A549 (cell line): ENCODE results near the gene PIGU. TPM values are rescaled to one million over a fixed set of nuclear protein-coding genes. Genes with fewer than 3 reads are reported as not detected.

Experiments
- ATAC-seq, 2 experiments: fragments of 200-7000 bp in 1 of 2; fragments of >200 bp in 1 of 2; cut with Nextera tagmentation in 1 of 2; cut with Tn5 transposase in 1 of 2; 3 replicates each; pipeline versions ENCODE4 v1.8.0 to v1.9.1; 2018 to 2020; ENCODE audit warnings: mild to moderate bottlenecking in 1 of 2, moderate library complexity in 1 of 2
- CTCF ChIA-PET: fragments of 300-600 bp; sonication (Branson Sonifier 250); formaldehyde crosslinking; extraction: SDS; loops from one replicate; lab custom pipeline; 2021; ENCODE audit warnings: antibody characterized with exemption, inconsistent platforms; lab: Yijun Ruan, JAX
- POLR2A ChIA-PET: fragments of 350-600 bp; formaldehyde crosslinking; extraction: SDS; loops from one replicate; lab custom pipeline; 2021; ENCODE audit warnings: antibody characterized with exemption, inconsistent platforms; lab: Yijun Ruan, JAX
- DNase-seq, 2 experiments: peaks; one replicate each; pipeline versions ENCODE4 v3.0.0 to v3.0.0-alpha.2; 2011 to 2016; ENCODE audit warnings: low read depth in 1 of 2, low spot score in 1 of 2
- FAIRE-seq: peaks from 2 replicates; lab custom pipeline; 2011; peaks lifted over from hg19 to GRCh38; lab: Jason Lieb, UNC
- H3K27ac ChIP-seq, 2 experiments: fragments of >200 bp; sonication (Bioruptor Twin); formaldehyde crosslinking; 3 replicates each; pipeline ENCODE4 v1.5.1; 2016 to 2017
- H3K4me1 ChIP-seq: fragments of >200 bp; sonication (Bioruptor Twin); formaldehyde crosslinking; 3 replicates; pipeline ENCODE4 v1.6.1; 2016
- H3K4me2 ChIP-seq: fragments of >200 bp; sonication (Bioruptor Twin); formaldehyde crosslinking; 3 replicates; pipeline ENCODE4 v1.6.1; 2016
- H3K4me3 ChIP-seq: fragments of >200 bp; sonication (Bioruptor Twin); formaldehyde crosslinking; 3 replicates; pipeline ENCODE4 v1.5.1; 2016
- H3K9me3 ChIP-seq: fragments of >200 bp; sonication (Bioruptor Twin); formaldehyde crosslinking; 3 replicates; pipeline ENCODE4 v1.6.1; 2016
- CBX2 ChIP-seq: fragments of 200-600 bp; sonication (generic); IDR thresholded peaks from 2 replicates; pipeline ENCODE4 v1.6.1; 2016; ENCODE audit warnings: low read depth, mild to moderate bottlenecking, borderline replicate concordance
- CBX8 ChIP-seq: fragments of 200-600 bp; sonication (generic); IDR thresholded peaks from 2 replicates; pipeline ENCODE4 v1.6.1; 2016
- CEBPB ChIP-seq, 2 experiments: fragments of >200 bp in 1 of 2; sonication (Bioruptor Twin) in 1 of 2; formaldehyde crosslinking in 1 of 2; IDR thresholded peaks; 2 replicates each; pipeline ENCODE4 v1.6.1; 2012 to 2016
- EHF ChIP-seq: fragments of 250-450 bp; sonication (Bioruptor Pico); IDR thresholded peaks from 2 replicates; pipeline ENCODE4 v1.5.0; 2020; ENCODE audit warnings: mild to moderate bottlenecking
- ESRRA ChIP-seq: fragments of 150-350 bp; IDR thresholded peaks from 2 replicates; pipeline ENCODE4 v1.6.1; 2014; ENCODE audit warnings: mild to moderate bottlenecking, low read length, borderline replicate concordance
- FOSB ChIP-seq: fragments of 250-450 bp; sonication (Bioruptor Pico); IDR thresholded peaks from 2 replicates; pipeline ENCODE4 v1.5.0; 2020; ENCODE audit warnings: mild to moderate bottlenecking, moderate library complexity
- FOXS1 ChIP-seq: fragments of 250-450 bp; sonication (Bioruptor Pico); IDR thresholded peaks from 2 replicates; pipeline ENCODE4 v1.5.0; 2020; ENCODE audit warnings: mild to moderate bottlenecking, moderate library complexity
- HEYL ChIP-seq: fragments of 250-450 bp; sonication (Bioruptor Pico); IDR thresholded peaks from 2 replicates; pipeline ENCODE4 v1.8.0; 2021; ENCODE audit warnings: mild to moderate bottlenecking, moderate library complexity
- HOXB13 ChIP-seq: fragments of 250-450 bp; sonication (Bioruptor Pico); IDR thresholded peaks from 2 replicates; pipeline ENCODE4 v1.5.0; 2020; ENCODE audit warnings: low read depth, mild to moderate bottlenecking, moderate library complexity
- HOXB5 ChIP-seq: fragments of 250-450 bp; sonication (Bioruptor Pico); IDR thresholded peaks from 2 replicates; pipeline ENCODE4 v1.5.0; 2020; ENCODE audit warnings: mild to moderate bottlenecking, moderate library complexity
- JUN ChIP-seq, 2 experiments: fragments of >200 bp; sonication (Bioruptor Twin); formaldehyde crosslinking; IDR thresholded peaks; 2 replicates in 1 of 2; 3 replicates in 1 of 2; pipeline ENCODE4 v1.6.1; 2016 to 2017
- KDM1A ChIP-seq: fragments of 200-600 bp; sonication (generic); IDR thresholded peaks from 2 replicates; pipeline ENCODE4 v1.6.1; 2016; ENCODE audit warnings: low read depth, mild to moderate bottlenecking
- KDM5A ChIP-seq: fragments of 200-600 bp; sonication (generic); IDR thresholded peaks from 2 replicates; pipeline ENCODE4 v1.6.1; 2016; ENCODE audit warnings: antibody characterized with exemption, mild to moderate bottlenecking
- MAFK ChIP-seq: fragments of 450-650 bp; IDR thresholded peaks from 2 replicates; pipeline ENCODE4 v1.6.1; 2014; ENCODE audit not compliant: partially characterized antibody
- MYC ChIP-seq: IDR thresholded peaks from 2 replicates; pipeline ENCODE4 v1.6.1; 2012; ENCODE audit warnings: mild to moderate bottlenecking, inconsistent platforms, low read length, improper control_type of control experiment, borderline replicate concordance
- NFE2L2 ChIP-seq: fragments of 150-350 bp; conservative IDR thresholded peaks from 2 replicates; pipeline ENCODE4 v1.6.1; 2014; ENCODE audit warnings: low read length
- NPAS2 ChIP-seq: fragments of 250-450 bp; sonication (Bioruptor Pico); IDR thresholded peaks from 2 replicates; pipeline ENCODE4 v1.8.0; 2022; ENCODE audit warnings: mild to moderate bottlenecking, moderate library complexity, borderline replicate concordance
- NR3C1 ChIP-seq: fragments of >200 bp; sonication (Bioruptor Twin); formaldehyde crosslinking; IDR thresholded peaks from 3 replicates; pipeline ENCODE4 v1.6.1; 2017
- RAD21 ChIP-seq, 2 experiments: fragments of >200 bp in 1 of 2; sonication (Bioruptor Twin) in 1 of 2; formaldehyde crosslinking in 1 of 2; IDR thresholded peaks in 1 of 2; conservative IDR thresholded peaks in 1 of 2; 2 replicates in 1 of 2; 3 replicates in 1 of 2; pipeline ENCODE4 v1.6.1; 2012 to 2018; ENCODE audit warnings: inconsistent platforms in 1 of 2
- RARB ChIP-seq: fragments of 250-450 bp; sonication (Bioruptor Pico); IDR thresholded peaks from 2 replicates; pipeline ENCODE4 v1.8.0; 2021; ENCODE audit warnings: mild to moderate bottlenecking, moderate library complexity
- RCOR1 ChIP-seq: fragments of 150-350 bp; IDR thresholded peaks from 2 replicates; pipeline ENCODE4 v1.6.1; 2014; ENCODE audit warnings: antibody characterized with exemption, low read length, low read depth
- RFX5 ChIP-seq: fragments of 450-650 bp; IDR thresholded peaks from 2 replicates; pipeline ENCODE4 v1.7.1; 2014; ENCODE audit warnings: antibody characterized with exemption, mild to moderate bottlenecking, moderate library complexity
- SMC3 ChIP-seq: fragments of >200 bp; sonication (Bioruptor Twin); formaldehyde crosslinking; IDR thresholded peaks from 3 replicates; pipeline ENCODE4 v1.6.1; 2018; ENCODE audit warnings: inconsistent platforms
- SREBF2 ChIP-seq: fragments of 450-650 bp; IDR thresholded peaks from 2 replicates; pipeline ENCODE4 v1.6.1; 2014; ENCODE audit warnings: mild to moderate bottlenecking, moderate library complexity
- TFCP2L1 ChIP-seq: fragments of 250-450 bp; sonication (Bioruptor Pico); IDR thresholded peaks from 2 replicates; pipeline ENCODE4 v1.5.0; 2021; ENCODE audit warnings: mild to moderate bottlenecking
- ZC3H11A ChIP-seq: fragments of 450-650 bp; IDR thresholded peaks from 2 replicates; pipeline ENCODE4 v1.6.1; 2014; ENCODE audit warnings: antibody characterized with exemption, mild to moderate bottlenecking
- ZFP36 ChIP-seq: fragments of 450-650 bp; IDR thresholded peaks from 2 replicates; pipeline ENCODE4 v1.6.1; 2014; ENCODE audit warnings: borderline replicate concordance; ENCODE audit not compliant: partially characterized antibody
- ZNF302 ChIP-seq: fragments of 250-450 bp; sonication (Bioruptor Pico); IDR thresholded peaks from 2 replicates; pipeline ENCODE4 v1.9.0; 2021; ENCODE audit warnings: inconsistent platforms, mild to moderate bottlenecking, moderate library complexity
- ZSCAN20 ChIP-seq: fragments of 250-450 bp; sonication (Bioruptor Pico); IDR thresholded peaks from 2 replicates; pipeline ENCODE4 v1.8.0; 2022; ENCODE audit warnings: mild to moderate bottlenecking, moderate library complexity
- WGBS: methylation state at CpG from one replicate; pipeline ENCODE4 v1.1.6; 2017; ENCODE audit errors: missing lambda C conversion rate; 5-methylcytosine and 5-hydroxymethylcytosine counted together
- polyA plus RNA-seq, 4 experiments: library from polyadenylated mRNA; depleted of rRNA in 3 of 4; stranded (reverse); fragments of >200 nt; fragmentation: RNase III in 1 of 4; extraction: RNeasy Plus Mini Kit Qiagen cat#74134 plus additional on column Dnase treatment in 1 of 4; gene quantifications; 2 replicates in 3 of 4; 3 replicates in 1 of 4; pipeline ENCODE4 v1.2.3, GENCODE V29; 2011 to 2017
- TF ChIP-seq, protein P1 (sequence below): fragments of >200 bp; sonication (Bioruptor Twin); formaldehyde crosslinking; IDR thresholded peaks from 3 replicates; pipeline ENCODE4 v1.6.1; 2016
- TF ChIP-seq, protein P2 (sequence below): fragments of 450-650 bp; IDR thresholded peaks from 2 replicates; pipeline ENCODE4 v1.6.1; 2014; ENCODE audit warnings: antibody characterized with exemption
- TF ChIP-seq, protein P3 (sequence below): fragments of 250-450 bp; sonication (Bioruptor Pico); IDR thresholded peaks from 2 replicates; pipeline ENCODE4 v1.5.0; 2020; ENCODE audit warnings: low read depth, mild to moderate bottlenecking, moderate library complexity

Gene PIGU
- polyA plus RNA-seq, 2 of the 4 experiments (the other 2 are of a cell fraction) = 27.8 to 103 TPM

DNA sequence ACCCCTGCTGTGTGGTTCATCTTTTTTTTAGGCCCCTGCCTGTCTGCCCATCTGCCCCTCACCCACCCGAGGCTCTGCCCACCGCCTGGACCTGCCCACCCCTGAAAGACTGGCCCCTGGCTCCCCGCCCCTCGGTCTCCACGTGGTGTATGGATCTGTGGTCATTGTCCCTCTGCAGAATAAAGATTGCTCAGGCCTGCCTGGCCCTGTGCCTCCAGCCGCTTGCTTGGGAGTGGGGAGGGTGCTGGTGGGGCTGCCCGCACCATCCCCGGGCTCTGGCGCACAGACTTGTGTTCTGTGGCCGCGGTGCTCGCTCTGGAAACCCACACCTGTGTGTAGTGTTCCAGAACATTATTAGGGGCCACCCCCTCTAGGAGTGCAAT, 116.8 kb downstream of the PIGU start:
- POLR2A ChIA-PET = no interaction called here
- Histone ChIP-seq H3K4me1 (peaks cover 11% of the 10 kb centered on the region; the same call in 2 of the 3 replicates), H3K4me2 (no peak overlapping the region), H3K27ac (no peak overlapping the region), H3K4me3 (no peak overlapping the region), H3K9me3 (no peaks in the 10 kb centered on the region)
- 88% methylated on average over 6 of the region's 12 CpGs for WGBS
- DNase-seq (no peak), ATAC-seq (no peak)
- TF ChIP-seq CBX8 (no peak), ZSCAN20 (no peak), RARB (no peak), ZC3H11A (no peak), CBX2 (no peak), EHF (CRISPR knock-in tag) (no peak), NPAS2 (CRISPR knock-in tag) (no peak), RFX5 (no peak), SREBF2 (no peak), MYC (no peak), RAD21 (conservative IDR thresholded peaks at IDR 0.05 in 1 of 2, IDR thresholded peaks at IDR 0.05 in 1 of 2) (no peak), ESRRA (no peak), NFE2L2 (no peak), MAFK (no peak), ZFP36 (no peak), KDM1A (no peak), FOSB (CRISPR knock-in tag) (no peak)
- TF ChIP-seq, protein P1, sequence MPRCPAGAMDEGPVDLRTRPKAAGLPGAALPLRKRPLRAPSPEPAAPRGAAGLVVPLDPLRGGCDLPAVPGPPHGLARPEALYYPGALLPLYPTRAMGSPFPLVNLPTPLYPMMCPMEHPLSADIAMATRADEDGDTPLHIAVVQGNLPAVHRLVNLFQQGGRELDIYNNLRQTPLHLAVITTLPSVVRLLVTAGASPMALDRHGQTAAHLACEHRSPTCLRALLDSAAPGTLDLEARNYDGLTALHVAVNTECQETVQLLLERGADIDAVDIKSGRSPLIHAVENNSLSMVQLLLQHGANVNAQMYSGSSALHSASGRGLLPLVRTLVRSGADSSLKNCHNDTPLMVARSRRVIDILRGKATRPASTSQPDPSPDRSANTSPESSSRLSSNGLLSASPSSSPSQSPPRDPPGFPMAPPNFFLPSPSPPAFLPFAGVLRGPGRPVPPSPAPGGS = no peak
- TF ChIP-seq, all 56 proteins: peak for 0
- FAIRE-seq = no peak
- CTCF ChIA-PET = interaction anchor here (0.8 to 1.9 kb wide), 3 partner anchors 9 to 22 kb away, joined by 3 to 5 read pairs (median 4); no protein-coding TSS in a partner anchor

DNA sequence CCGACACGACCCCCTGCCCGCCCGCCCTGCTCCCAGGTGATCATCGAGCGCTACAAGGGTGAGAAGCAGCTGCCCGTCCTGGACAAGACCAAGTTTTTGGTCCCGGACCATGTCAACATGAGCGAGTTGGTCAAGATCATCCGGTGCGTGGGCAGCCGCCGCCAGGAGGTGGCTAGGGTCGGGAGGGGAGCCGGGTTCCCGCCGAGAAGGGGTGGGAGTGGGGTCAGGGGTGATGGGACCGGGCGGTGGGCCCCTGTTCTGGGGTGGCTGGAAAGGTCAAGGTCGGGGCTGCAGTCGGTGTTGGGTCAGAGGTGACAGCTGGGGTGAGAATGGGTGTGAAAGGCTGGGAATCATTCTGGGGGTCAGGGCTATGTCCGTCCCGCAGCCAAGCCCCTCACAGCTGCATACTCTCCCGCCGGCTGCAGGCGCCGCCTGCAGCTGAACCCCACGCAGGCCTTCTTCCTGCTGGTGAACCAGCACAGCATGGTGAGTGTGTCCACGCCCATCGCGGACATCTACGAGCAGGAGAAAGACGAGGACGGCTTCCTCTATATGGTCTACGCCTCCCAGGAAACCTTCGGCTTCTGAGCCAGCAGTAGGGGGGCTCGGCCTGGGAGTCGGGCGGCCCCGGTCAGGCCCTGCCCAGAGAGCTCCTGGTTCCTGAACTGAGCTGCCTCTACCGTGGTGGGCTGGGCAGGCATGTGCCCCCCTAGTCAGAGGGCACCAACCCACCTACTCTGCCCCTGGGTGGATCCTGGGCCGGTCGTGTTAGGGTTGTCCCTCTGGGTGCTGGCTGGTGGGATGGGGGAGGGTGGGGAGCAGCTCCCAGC, 117.4 kb downstream of the PIGU start:
- ChIA-PET CTCF (interaction anchor here (0.6 to 1.8 kb wide), 7 partner anchors 8 to 148 kb away, joined by 3 to 5 read pairs (median 4); no protein-coding TSS in a partner anchor), POLR2A (interaction anchor here (1.1 to 1.2 kb wide), 2 partner anchors 33 to 61 kb away, joined by 3 to 4 read pairs; no protein-coding TSS in a partner anchor)
- Histone ChIP-seq H3K9me3 (no peaks in the 10 kb centered on the region), H3K4me2 (peak overlapping the region; percentile 77), H3K27ac (peak overlapping the region in 1 of 2 experiments; percentile 93; a peak in 3 of 6 replicates), H3K4me1 (peaks cover 11% of the 10 kb centered on the region; the same call in 2 of the 3 replicates), H3K4me3 (peak overlapping the region; percentile 67)
- WGBS = 93% methylated on average over 30 of the region's 43 CpGs
- ATAC-seq (no peak), DNase-seq (no peak), FAIRE-seq (no peak)
- TF ChIP-seq HEYL (CRISPR knock-in tag) = no peak
- no peak for TF ChIP-seq ZSCAN20
- TF ChIP-seq KDM5A = no peak
- TF ChIP-seq HOXB5 = no peak
- no peak for TF ChIP-seq RCOR1
- TF ChIP-seq ZNF302 = no peak
- no peak for TF ChIP-seq NR3C1
- no peak for TF ChIP-seq CEBPB (IDR thresholded peaks at IDR 0.05)
- no peak for TF ChIP-seq TFCP2L1
- TF ChIP-seq, protein P2, sequence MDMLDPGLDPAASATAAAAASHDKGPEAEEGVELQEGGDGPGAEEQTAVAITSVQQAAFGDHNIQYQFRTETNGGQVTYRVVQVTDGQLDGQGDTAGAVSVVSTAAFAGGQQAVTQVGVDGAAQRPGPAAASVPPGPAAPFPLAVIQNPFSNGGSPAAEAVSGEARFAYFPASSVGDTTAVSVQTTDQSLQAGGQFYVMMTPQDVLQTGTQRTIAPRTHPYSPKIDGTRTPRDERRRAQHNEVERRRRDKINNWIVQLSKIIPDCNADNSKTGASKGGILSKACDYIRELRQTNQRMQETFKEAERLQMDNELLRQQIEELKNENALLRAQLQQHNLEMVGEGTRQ = no peak
- TF ChIP-seq ZFP36 = no peak
- TF ChIP-seq JUN (IDR thresholded peaks at IDR 0.05) = no peak
- TF ChIP-seq FOXS1 (CRISPR knock-in tag) = no peak
- TF ChIP-seq, protein P3, sequence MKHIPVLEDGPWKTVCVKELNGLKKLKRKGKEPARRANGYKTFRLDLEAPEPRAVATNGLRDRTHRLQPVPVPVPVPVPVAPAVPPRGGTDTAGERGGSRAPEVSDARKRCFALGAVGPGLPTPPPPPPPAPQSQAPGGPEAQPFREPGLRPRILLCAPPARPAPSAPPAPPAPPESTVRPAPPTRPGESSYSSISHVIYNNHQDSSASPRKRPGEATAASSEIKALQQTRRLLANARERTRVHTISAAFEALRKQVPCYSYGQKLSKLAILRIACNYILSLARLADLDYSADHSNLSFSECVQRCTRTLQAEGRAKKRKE (CRISPR knock-in tag) = no peak
- TF ChIP-seq HOXB13 (CRISPR knock-in tag) = no peak
- TF ChIP-seq SMC3 = no peak
